DMS153 treated with DMSO at 0.1 percent for 48 hours (cell line): ENCODE results near the gene TSPAN33.
"Not testable (repeated sequence)": the region's sequence is repeated elsewhere in the genome, so short reads cannot be mapped to it uniquely, and the experiment has no call there.

Source experiments
- DNase-seq: peaks from one replicate; lab custom pipeline; 2025; ENCODE audit not compliant: unreplicated experiment; lab: John Stamatoyannopoulos, UW

TSPAN33 gene

DNA sequence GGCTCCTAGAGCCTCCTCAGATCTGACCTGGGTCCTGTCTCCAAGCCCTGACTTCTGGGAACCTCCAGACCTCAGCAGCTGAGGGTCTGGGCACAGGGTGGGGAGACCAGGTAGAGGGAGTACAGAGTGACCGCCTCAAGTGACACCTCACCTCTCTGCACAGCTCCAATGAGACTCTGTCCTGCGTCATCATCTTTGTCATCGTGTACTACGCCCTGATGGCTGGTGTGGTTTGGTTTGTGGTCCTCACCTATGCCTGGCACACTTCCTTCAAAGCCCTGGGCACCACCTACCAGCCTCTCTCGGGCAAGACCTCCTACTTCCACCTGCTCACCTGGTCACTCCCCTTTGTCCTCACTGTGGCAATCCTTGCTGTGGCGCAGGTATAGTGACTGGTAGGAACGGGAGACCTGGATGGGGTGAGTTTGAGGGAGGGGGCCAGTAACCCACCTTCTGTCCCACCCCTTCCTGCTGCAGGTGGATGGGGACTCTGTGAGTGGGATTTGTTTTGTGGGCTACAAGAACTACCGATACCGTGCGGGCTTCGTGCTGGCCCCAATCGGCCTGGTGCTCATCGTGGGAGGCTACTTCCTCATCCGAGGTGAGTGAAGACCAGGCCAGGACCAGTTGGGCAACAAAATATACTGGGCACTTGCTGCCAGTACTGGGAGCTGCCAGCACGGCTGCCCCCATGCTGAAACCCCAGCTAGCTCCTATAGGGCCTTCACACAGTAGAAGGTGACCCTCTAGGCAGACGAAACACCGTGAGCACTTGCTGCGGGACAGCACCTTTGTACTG is 61.7 kb downstream of the TSPAN33 start:
- DNase-seq: no peak

DNA sequence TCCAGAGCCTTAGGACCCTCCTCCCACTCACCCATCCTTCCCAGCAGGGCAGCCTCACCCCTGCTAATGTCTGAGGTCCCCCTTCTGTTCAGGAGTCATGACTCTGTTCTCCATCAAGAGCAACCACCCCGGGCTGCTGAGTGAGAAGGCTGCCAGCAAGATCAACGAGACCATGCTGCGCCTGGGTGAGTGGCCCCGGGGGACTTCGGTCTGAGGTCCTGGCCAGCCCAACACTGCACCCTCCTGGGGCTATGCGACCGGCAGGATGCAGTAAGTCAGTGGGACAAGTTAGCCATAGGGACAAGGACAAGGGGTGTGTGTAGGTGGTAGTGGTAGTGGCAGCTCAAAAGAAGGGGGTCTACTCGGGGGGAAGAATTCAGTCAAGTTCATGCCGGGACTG is 64.2 kb downstream of the TSPAN33 start:
- DNase-seq: no peak

DNA sequence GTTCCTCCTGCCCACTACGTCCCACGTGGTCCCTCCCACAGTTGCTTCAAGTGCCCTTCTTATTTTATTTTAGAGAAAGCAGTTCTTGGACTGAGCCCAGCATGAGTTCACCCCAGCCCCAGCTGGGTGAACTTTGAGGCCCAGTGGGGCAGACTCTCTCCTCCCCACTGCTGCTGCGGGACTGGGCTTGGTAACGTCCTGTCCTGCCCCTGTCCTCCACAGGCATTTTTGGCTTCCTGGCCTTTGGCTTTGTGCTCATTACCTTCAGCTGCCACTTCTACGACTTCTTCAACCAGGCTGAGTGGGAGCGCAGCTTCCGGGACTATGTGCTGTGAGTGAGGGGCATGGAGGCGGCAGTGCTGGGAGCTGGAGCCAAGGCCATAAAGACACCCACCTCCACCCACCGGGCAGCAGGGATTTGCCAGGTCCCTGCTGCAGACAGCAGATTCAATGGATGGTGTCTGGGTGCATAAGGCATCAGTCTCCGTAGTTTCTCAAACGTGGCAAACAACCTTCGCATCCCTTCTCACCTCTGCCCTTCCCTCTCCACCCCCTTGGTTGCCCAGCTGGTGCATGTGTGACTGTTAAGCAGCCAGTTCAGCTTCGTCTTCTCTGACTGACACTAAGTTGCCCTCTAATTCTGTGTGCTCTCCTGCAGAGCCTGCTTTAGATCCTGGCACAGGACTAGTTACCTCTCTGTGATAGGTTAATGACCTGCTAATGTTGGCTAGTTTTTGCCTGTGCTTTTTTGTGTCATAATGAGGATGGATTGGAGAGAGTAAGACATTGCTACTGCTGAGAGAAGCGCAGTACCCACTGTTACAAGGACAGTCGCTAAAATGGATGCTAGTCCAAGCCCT is 64.8 kb downstream of the TSPAN33 start:
- DNase-seq: no peak

DNA sequence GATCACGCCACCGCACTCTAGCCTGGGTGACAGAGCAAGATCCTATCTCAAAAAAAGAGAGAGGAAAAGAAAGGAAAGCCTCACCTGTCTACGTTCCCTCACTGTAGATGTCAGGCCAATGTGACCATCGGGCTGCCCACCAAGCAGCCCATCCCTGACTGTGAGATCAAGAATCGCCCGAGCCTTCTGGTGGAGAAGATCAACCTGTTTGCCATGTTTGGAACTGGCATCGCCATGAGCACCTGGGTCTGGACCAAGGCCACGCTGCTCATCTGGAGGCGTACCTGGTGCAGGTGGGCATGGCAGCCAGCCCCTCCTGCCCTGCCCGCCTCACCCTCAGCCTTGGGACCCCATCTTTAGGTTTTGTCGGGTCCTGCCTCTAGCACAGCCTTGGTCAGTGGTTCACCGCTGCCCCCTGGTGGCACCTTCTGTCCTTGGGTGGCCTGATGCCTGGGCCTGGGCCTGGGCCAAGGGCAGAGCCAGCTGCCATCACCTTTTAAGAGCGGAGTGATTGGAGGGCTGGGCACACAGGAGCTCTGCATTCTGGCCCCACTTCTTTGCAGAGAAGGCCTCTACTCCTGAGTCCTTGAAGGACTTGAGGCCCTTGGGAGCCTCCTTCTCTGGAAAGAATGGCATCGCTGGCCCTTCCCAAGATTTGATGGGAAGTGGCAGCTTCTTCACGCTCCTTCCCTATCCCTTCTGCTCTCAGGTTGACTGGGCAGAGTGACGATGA is 65.9 kb downstream of the TSPAN33 start:
- DNase-seq: peak; percentile 20

DNA sequence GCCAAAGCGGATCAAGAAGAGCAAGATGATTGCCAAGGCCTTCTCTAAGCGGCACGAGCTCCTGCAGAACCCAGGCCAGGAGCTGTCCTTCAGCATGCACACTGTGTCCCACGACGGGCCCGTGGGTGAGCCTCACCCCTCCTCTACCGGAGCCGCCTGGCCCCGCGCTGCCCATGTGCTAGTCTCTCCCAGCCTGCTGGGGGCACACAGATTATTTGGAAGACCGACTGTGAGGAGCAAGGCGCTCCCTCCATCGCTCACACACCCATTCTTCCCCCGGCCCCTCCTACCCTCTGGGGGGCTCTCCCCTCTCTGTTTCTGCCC is 66.4 kb downstream of the TSPAN33 start:
- DNase-seq: no peak

DNA sequence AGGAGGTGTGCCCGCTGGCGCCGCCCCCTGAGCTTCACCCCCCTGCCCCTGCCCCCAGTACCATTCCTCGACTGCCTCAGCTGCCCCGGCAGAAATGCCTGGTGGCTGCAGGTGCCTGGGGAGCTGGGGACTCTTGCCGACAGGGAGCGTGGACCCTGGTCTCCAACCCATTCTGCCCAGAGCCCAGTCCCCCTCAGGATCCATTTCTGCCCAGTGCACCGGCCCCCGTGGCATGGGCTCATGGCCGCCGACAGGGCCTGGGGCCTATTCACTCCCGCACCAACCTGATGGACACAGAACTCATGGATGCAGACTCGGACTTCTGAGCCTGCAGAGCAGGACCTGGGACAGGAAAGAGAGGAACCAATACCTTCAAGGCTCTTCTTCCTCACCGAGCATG is 67.6 kb downstream of the TSPAN33 start:
- DNase-seq: no peak

DNA sequence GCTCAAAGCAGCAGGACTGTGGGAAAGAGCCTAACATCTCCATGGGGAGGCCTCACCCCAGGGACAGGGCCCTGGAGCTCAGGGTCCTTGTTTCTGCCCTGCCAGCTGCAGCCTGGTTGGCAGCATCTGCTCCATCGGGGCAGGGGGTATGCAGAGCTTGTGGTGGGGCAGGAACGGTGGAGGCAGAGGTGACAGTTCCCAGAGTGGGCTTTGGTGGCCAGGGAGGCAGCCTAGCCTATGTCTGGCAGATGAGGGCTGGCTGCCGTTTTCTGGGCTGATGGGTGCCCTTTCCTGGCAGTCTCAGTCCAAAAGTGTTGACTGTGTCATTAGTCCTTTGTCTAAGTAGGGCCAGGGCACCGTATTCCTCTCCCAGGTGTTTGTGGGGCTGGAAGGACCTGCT is 68.1 kb downstream of the TSPAN33 start:
- no peak for DNase-seq

DNA sequence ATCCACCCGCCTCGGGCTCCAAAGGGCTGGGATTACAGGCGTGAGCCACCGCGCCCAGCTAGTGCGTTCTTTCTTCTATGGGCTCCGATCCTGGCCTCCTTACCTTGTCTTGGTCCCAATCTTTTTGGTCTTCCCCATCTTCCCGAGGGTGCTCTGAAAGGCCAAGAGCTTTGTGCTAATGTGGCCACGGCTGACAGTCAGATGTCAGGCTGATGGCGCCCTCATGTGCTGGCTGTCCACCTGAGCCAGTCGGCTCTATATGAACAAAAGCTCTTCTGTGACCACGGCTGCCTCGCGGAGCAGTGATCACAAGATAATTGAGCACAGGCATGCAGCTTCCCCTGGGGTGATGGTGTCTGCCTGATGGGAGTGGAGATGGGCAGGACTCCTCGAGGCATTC is 69.3 kb downstream of the TSPAN33 start:
- DNase-seq: no peak

DNA sequence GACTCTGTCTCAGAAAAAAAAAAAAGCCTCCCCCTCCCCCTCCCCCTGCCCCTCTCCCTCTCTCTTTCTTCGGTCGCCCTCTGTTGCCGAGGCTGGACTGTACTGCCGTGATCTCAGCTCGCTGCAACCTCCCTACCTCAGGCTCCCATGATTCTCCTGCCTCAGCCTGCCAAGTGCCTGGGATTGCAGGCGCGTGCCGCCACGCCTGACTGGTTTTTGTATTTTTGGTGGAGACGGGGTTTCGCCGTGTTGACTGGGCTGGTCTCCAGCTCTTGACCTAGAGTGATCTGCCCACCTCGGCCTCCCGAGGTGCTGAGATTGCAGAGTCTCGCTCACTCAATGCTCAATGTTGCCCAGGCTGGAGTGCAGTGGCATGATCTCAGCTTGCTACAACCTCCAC is 71.2 kb downstream of the TSPAN33 start:
- not testable (repeated sequence) for DNase-seq

DNA sequence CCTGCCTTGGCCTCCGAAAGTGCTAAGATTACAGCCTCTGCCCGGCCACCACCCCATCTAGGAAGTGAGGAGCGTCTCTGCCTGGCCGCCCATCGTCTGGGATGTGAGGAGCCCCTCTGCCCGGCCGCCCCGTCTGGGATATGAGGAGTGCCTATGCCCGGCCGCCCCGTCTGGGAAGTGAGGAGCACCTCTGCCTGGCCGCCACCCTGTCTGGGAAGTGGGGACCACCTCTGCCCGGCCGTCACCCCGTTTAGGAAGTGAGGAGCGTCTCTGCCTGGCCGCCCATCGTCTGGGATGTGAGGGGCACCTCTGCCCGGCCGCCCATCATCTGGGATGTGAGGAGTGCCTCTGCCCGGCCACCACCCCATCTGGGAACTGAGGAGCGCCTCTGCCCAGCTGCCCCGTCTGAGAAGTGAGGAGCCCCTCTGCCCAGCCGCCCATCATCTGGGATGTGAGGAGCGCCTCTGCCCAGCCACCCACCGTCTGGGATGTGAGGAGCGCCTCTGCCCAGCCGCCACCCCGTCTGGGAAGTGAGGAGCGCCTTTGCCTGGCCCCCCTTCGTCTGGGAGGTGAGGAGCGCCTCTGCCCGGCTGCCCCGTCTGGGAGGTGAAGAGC is 71.7 kb downstream of the TSPAN33 start:
- DNase-seq: not testable (repeated sequence)

DNA sequence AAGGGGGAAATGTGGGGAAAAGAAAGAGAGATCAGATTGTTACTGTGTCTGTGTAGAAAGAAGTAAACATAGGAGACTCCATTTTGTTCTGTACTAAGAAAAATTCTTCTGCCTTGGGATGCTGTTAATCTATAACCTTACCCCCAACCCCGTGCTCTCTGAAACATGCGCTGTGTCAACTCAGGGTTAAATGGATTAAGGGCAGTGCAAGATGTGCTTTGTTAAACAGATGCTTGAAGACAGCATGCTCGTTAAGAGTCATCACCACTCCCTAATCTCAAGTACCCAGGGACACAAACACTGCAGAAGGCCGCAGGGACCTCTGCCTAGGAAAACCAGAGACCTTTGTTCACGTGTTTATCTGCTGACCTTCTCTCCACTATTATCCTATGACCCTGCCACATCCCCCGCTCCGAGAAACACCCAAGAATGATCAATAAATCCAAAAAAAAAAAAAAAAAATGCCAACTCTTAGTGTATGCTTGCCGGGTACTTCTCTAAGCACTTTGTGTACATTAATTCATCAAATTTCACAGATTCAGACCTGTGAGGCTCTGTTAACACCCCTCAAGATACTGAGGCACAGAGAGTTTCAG is 72.4 kb downstream of the TSPAN33 start:
- DNase-seq: not testable (repeated sequence)

DNA sequence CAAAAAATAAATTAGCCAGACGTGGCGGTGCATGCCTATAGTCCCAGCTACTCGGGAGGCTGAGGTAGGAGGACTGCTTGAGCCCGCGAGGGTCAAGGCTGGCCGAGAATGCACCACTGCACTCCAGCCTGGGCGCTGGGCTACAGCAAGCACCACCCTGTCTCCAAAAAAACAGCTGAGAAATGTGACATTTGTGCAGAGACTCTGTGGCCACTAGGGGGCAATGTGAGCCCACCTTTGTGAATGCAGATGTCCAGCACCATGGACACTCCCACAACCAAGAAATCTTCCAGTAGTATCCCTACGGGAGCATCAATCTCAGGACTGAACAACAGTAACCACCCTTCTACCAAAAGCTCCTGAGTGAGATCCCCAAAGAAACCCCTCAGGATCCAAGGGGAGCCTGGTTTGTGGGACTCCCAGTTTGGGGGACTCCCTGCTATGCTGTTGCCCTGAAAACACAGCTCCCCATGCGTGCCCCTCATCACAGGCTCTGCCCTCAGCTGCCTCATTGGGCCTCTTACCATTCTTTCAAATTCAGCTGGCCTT is 74.1 kb downstream of the TSPAN33 start:
- peak; percentile 57 for DNase-seq

DNA sequence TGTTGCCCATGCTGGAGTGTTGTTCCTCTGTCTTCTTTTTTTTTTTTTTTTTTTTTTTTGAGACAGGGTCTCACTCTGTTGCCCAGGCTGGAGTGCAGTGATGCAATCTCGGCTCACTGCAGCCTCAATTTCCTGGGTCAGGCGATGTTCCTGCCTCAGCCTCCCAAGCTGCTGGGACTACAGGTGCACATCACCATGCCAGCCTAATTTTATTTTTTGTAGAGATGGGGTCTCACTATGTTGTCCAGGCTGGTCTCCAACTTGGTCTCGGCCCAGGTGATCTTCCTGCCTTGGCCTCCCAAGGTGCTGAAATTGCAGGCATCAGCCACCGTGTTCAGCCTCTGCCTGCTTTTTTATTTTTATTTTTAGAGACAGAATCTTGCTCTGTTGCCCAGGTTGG is 74.7 kb downstream of the TSPAN33 start:
- not testable (repeated sequence) for DNase-seq
